Glomerular visceral epithelial cell (primary cell): ENCODE measurements around the gene EIF1AD.
A peak's percentile ranks its signal among the peaks of the same experiment; 100 is the strongest.
"Not testable (repeated sequence)": the region's sequence is repeated elsewhere in the genome, so short reads cannot be mapped to it uniquely, and the experiment has no call there.

Experiments used
- DNase-seq: peaks from one replicate; pipeline ENCODE4 v3.0.0-alpha.2; 2016; ENCODE audit errors: extremely low spot score

EIF1AD gene

GRCh38 chr11:65968600-65969482, 33.1 kb downstream of the EIF1AD start:
- DNase-seq, result no peak

DNA sequence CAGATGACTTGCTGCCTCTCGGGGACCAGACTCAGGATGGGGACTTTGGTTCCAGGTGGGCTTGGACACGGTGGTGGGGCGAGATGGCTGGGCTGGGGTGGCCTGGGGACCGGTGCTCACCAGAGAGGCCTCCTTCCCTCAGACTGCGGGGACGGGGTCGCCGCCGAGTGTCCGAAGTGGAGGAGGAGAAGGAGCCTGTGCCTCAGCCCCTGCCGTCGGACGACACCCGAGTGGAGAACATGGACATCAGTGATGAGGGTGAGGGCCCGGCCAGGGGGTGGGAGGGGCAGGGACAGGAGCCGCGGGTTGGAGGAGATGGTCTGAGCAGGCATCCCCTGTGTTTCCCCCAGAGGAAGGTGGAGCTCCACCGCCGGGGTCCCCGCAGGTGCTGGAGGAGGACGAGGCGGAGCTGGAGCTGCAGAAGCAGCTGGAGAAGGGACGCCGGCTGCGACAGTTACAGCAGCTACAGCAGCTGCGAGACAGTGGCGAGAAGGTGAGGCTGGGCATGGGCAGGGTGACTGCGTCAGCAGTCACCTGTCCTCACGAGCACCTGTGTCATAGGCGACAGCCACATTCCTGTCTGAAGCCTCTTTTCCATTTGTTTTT, 34.5 kb downstream of the EIF1AD start:
- DNase-seq, result no peak

GRCh38 chr11:65965986-65966762, 35.8 kb downstream of the EIF1AD start:
- DNase-seq, result no peak

GRCh38 chr11:65964906-65965305, 37.1 kb downstream of the EIF1AD start:
- DNase-seq, result no peak

GRCh38 chr11:65962141-65962564, 39.8 kb downstream of the EIF1AD start:
- no peak for DNase-seq

- DNase-seq, result peak; percentile 98
Measured at GRCh38 chr11:65961267-65962140, 40.5 kb downstream of the EIF1AD start, which contains the start of gene SART1. SART1 (plus strand) TSS chr11:65961734; CDS start chr11:65961781, 47 bp downstream.

DNA sequence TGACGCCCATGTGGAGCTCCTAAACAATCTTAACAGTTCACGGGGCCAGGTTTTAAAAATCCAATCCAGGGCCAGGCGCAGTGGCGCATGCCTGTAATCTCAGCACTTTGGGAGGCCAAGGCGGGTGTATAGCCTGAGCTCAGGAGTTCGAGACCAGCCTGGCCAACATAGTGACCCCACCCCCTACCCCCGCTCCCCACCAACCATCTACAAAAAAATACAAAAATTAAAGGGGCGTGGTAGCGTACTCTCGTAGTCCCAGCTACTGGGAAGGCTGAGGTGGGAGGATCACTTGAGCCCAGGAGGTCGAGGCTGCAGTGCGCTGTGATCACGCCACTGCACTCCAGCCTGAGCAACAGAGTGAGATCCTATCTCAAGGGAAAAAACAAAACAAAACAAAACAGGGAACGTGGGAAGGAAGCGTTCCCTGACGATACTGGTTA, 41.1 kb downstream of the EIF1AD start:
- no peak for DNase-seq

DNA sequence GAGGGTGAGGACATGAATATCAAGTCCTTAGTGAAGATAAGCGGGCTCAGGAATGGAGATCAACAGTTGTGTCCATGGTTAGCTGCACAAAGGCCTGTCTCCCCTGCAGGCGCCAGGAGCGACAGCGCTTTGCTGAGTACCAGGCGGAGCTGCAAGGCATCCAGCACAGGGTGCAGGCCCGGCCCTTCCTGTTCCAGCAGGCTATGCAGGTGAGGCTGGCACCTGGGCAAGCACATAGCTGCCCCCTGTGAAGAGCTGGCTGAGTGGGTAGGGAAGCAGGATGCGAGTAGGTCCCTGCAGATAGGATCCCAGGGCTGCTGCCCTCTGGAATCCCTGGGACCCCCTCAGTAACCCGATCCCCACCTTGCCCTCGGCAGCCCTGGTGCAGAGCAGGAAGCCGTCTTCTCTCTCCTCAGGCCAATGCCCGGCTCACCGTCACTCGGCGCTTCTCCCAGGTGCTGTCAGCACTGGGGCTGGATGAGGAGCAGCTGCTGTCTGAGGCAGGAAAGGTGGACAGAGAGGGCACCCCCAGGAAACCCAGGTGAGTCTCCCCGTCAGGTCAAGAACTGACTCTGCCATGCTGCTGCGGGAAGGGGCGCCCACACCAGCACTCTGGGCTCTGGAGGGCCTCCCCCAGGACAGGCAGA, 43.1 kb downstream of the EIF1AD start:
- no peak for DNase-seq

DNA sequence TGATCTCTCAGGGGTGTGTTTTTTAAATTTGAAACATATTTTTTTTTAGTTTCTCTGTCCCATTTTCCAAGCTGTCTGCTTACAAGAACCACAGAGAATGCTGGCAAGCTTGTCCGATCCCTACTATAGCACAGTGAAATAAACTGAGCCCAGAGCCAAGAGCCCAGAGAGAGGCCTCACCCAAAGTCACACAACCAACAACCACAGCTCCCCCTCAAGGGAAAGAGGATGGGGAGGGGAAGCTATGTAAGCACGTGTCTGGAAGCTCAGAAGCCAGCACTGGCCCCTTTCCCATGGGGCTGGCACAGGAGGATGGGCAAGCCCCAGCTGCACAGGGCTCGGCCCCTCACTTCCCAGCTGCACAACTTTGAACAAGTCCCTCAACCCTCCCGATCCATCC, 43.7 kb downstream of the EIF1AD start:
- no peak for DNase-seq

GRCh38 chr11:65954771-65955170, 47.2 kb downstream of the EIF1AD start:
- DNase-seq, result no peak

DNA sequence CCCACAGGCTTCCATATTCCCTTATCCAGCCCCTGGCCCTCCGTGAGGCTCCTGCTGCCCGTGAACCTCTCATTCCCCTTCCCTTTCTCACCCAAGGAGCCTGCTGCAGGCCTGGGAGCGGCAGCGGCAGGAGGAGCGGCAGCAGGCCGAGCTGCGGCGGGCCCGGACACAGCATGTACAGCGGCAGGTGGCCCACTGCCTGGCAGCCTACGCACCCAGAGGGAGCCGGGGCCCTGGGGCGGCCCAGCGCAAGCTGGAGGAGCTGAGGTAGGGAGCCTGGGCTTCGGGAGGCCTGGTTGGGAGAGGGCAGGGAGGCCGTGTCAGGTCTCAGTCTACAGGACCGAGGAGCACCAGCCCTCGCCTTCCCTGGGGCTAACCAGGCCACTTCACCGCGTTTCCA, 48.5 kb downstream of the EIF1AD start:
- no peak for DNase-seq

GRCh38 chr11:65952052-65952521, 49.9 kb downstream of the EIF1AD start:
- DNase-seq, result no peak

- not testable (repeated sequence) for DNase-seq
Measured at GRCh38 chr11:65951641-65952040, 50.3 kb downstream of the EIF1AD start.

- not testable (repeated sequence) for DNase-seq
Measured at GRCh38 chr11:65950711-65951110, 51.2 kb downstream of the EIF1AD start.

- DNase-seq, result no peak
Measured at GRCh38 chr11:65947603-65948125, 54.3 kb downstream of the EIF1AD start.

DNA sequence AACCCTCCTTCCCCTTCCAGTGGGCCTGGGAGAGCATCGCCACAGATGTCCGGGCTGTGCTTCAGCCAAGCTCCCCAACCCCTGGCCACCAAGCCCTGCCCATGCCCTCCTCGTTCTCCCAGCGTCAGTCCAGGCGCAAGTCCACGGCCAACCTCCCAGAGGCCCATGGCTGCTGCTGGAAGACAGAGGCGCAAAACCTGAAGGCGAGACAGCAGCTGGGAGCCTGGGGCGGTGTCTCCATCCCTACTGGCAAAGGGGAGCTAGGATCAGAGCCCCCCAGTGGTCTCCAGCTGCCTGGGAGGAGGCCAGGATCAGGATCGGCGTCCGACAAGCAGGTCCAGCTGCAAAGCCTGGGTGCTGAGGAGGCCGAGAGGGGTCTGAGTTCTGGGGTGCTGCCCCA, 54.8 kb downstream of the EIF1AD start:
- no peak for DNase-seq

GRCh38 chr11:65946655-65947054, 55.3 kb downstream of the EIF1AD start:
- DNase-seq, result no peak
